Chondrocyte (in vitro differentiated cells): ENCODE measurements around the gene SLC8A1. TPM values are rescaled to one million over a fixed set of nuclear protein-coding genes. Genes with fewer than 3 reads are reported as not detected.

Source experiments
- DNase-seq: peaks from one replicate; pipeline ENCODE4 v3.0.0; 2021; ENCODE audit warnings: mixed read lengths, low spot score
- H3K27ac Mint-ChIP-seq: one replicate; pipeline ENCODE4 v1.8.0; 2021; ENCODE audit warnings: mild to moderate bottlenecking, moderate library complexity, mixed read lengths; ENCODE audit not compliant: unreplicated experiment
- H3K27me3 Mint-ChIP-seq: 2 replicates; pipeline ENCODE4 v1.8.0; 2021; ENCODE audit warnings: low read depth, mixed read lengths
- H3K36me3 Mint-ChIP-seq: 2 replicates; pipeline ENCODE4 v1.8.0; 2021; ENCODE audit warnings: low read depth, mixed read lengths
- H3K4me1 Mint-ChIP-seq: 2 replicates; pipeline ENCODE4 v1.8.0; 2021; ENCODE audit warnings: low read depth, mild to moderate bottlenecking, mixed read lengths
- H3K4me3 Mint-ChIP-seq: one replicate; pipeline ENCODE4 v1.8.0; 2021; ENCODE audit warnings: mild to moderate bottlenecking, moderate library complexity, mixed read lengths; ENCODE audit not compliant: unreplicated experiment
- H3K9me3 Mint-ChIP-seq: 2 replicates; pipeline ENCODE4 v1.8.0; 2021; ENCODE audit warnings: low read depth, mixed read lengths
- total RNA-seq: library from RNA; stranded (reverse); gene quantifications from 3 replicates; pipeline ENCODE4 v1.2.1, GENCODE V29; 2021
- TF ChIP-seq, protein P1 (sequence below): fragments of 200-600 bp; sonication (generic); IDR thresholded peaks from 2 replicates; pipeline ENCODE4 v1.5.0; 2021; ENCODE audit warnings: antibody characterized with exemption, mild to moderate bottlenecking, moderate library complexity

The SLC8A1 gene
- total RNA-seq, 1 donor from 2014 or later, result 53.7 TPM

DNA sequence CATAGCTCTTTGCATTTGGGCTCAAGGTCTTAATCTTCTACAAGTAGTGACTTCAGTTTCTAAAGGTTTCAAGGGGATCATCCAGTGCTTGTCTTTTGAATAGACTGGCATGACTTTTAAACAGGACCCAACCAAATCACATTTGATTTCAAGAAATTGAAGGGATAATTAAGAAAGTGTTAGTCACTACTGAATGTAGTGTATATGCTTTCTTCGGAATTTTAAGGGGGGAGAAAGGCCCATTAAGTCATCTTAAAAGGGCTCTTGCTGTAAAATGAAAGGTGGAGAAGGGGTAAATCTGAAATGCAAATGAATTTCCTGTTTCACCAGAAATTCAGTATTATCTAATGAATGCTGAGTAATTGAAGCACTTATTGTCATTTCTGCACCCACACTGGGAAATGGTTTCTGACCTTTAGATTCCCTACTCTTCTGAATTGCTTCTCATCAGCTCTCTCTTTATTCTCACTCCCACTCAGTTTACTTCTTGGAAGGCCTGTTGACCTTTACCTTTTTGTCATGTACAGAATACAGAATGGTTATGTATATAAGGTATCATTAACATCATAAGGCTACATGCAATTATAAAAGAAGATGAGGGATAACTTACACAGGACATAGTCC lies 241.4 kb downstream of the SLC8A1 start:
- no peak for DNase-seq
- H3K4me1 Mint-ChIP-seq, result peaks cover 26% of the 10 kb centered on the region
- H3K4me3 Mint-ChIP-seq, result no peak overlapping the region
- no peaks in the 10 kb centered on the region for H3K27me3 Mint-ChIP-seq
- H3K27ac Mint-ChIP-seq, result no peak overlapping the region
- TF ChIP-seq, protein P1, sequence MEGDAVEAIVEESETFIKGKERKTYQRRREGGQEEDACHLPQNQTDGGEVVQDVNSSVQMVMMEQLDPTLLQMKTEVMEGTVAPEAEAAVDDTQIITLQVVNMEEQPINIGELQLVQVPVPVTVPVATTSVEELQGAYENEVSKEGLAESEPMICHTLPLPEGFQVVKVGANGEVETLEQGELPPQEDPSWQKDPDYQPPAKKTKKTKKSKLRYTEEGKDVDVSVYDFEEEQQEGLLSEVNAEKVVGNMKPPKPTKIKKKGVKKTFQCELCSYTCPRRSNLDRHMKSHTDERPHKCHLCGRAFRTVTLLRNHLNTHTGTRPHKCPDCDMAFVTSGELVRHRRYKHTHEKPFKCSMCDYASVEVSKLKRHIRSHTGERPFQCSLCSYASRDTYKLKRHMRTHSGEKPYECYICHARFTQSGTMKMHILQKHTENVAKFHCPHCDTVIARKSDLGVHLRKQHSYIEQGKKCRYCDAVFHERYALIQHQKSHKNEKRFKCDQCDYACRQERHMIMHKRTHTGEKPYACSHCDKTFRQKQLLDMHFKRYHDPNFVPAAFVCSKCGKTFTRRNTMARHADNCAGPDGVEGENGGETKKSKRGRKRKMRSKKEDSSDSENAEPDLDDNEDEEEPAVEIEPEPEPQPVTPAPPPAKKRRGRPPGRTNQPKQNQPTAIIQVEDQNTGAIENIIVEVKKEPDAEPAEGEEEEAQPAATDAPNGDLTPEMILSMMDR, result no peak
- H3K36me3 Mint-ChIP-seq, result peaks cover under 1% of the 10 kb centered on the region
- no peaks in the 10 kb centered on the region for H3K9me3 Mint-ChIP-seq

DNA sequence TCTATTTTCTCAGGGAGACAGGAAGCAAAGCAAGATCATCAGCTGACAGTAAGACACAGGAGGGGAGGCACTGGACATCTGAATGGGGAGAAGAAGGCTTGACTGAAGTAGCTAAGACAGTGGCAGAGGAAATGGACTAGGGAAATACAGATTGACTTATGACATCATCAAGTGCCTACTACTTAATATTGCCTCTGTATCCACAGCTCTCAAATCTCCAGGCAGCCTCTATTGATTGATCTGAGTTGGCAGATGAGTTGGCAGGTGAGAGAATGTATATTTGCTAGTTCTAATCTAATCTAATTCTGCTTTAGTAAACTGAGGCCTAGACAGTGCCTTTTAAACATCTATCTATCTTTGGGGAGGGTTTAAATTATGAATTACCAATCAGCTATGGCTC lies 242.1 kb downstream of the SLC8A1 start:
- H3K27ac Mint-ChIP-seq, result no peak overlapping the region
- H3K9me3 Mint-ChIP-seq, result peaks cover 2% of the 10 kb centered on the region
- no peak overlapping the region for H3K4me3 Mint-ChIP-seq
- H3K36me3 Mint-ChIP-seq, result peaks cover 3% of the 10 kb centered on the region
- peaks cover 26% of the 10 kb centered on the region for H3K4me1 Mint-ChIP-seq
- no peak for DNase-seq
- H3K27me3 Mint-ChIP-seq, result no peaks in the 10 kb centered on the region
- TF ChIP-seq, protein P1, result no peak

DNA sequence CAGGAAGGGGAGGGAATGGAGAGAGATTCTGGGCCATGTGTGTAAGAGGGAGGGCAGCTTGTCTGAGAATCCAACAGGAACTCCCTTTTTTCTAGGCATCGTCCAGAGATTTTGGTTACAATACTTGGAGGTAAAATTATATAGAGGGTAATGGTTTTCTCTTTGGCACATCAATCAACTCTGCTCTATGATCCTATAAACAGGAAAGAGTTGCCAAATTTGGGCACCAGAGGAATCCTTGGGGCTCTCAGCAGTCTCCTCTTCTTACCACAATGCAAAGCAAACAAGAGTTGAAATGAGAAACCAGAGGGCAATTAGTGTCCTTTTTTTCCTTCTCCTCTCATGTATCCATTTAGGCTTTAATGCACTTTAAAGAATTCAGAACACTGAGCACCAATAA lies 243.4 kb downstream of the SLC8A1 start:
- Mint-ChIP-seq H3K4me1 (peaks cover 27% of the 10 kb centered on the region), H3K9me3 (peaks cover 2% of the 10 kb centered on the region), H3K4me3 (no peak overlapping the region), H3K36me3 (peaks cover 3% of the 10 kb centered on the region), H3K27ac (no peak overlapping the region), H3K27me3 (no peaks in the 10 kb centered on the region)
- no peak for DNase-seq
- TF ChIP-seq, protein P1, result no peak

DNA sequence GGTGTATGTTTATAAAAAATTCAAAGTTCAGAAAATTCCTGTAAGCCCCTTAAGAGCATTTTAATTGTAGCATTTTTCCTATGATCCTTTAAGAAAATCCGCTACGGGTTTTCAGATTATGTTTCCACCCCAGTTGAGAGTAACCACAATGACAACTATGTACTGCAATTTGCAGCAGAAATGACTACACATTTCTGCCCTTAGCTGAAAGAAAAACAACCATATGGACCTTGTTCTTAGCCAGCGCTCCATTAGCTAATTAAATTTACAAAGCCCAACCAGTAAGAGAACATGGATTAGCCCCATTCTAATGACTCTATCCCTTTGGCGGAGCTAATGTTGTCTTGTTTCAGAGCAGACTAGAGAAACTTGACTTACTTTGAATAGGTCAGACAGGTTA lies 247.6 kb downstream of the SLC8A1 start:
- Mint-ChIP-seq H3K4me3 (no peak overlapping the region), H3K27me3 (no peaks in the 10 kb centered on the region), H3K27ac (peak overlapping the region; percentile 4), H3K36me3 (peaks cover 3% of the 10 kb centered on the region), H3K9me3 (peaks cover 2% of the 10 kb centered on the region), H3K4me1 (peaks cover 34% of the 10 kb centered on the region)
- TF ChIP-seq, protein P1, result no peak
- no peak for DNase-seq

DNA sequence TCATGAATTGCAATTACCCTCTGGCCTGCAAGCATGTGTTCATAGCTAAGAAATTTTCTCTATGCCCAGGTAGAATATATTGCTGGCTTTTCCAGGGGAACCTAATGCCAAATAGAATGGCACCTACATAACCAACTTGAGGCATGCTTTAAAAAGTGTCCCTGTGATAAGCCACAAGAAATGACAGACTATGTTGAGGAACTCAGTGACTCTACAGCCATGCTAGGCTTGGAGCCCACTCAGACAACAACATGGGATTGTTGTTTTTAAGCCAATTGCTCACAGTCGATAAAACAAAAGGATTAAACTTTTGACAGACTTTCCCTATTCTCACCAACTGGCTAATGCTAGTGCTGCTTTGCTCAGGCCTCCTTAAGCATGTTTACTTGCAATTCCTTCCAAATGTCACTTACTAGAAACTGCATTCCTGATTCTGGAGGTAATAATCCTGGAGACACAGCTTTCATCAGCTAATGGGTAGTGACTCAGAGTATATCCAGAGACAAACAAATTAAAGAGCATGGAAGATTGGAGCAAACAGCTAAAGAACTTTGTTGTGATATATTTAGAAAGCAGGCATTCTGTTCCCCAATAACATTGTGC lies 249.0 kb downstream of the SLC8A1 start:
- no peak overlapping the region for H3K27ac Mint-ChIP-seq
- H3K36me3 Mint-ChIP-seq, result peaks cover 3% of the 10 kb centered on the region
- peaks cover 2% of the 10 kb centered on the region for H3K9me3 Mint-ChIP-seq
- TF ChIP-seq, protein P1, result no peak
- peaks cover 32% of the 10 kb centered on the region for H3K4me1 Mint-ChIP-seq
- no peak for DNase-seq
- no peaks in the 10 kb centered on the region for H3K27me3 Mint-ChIP-seq
- no peak overlapping the region for H3K4me3 Mint-ChIP-seq
